Measurements from ENCODE around the gene ARSI. TPM values are rescaled to one million over a fixed set of nuclear protein-coding genes. Genes with fewer than 3 reads are reported as not detected.

Gene ARSI
- polyA plus RNA-seq, 2 of the 4 experiments (the other 2 are of a cell fraction), result 2.9 to 22.0 TPM

DNA sequence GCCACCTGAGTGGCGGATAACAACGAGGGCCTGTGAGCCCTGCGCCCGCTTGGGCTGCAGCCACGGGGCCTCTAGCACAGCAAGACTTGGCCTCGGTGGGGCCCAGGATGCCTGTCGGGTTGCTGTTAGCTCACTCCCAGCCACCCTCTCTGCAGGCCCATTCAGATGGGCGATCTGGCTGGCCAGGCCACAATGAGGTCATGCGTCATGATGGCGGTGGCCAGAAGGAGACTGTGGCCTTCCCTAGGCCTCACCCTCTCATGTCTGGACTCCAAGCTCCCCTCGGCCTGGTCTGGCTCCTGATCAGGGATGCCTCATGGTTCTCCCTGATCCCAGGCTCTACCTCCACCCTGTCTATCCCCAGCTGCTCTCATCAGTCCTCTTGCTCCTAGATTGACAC, 35.8 kb upstream of the ARSI start:
- POLR2A ChIA-PET, result no interaction called here

DNA sequence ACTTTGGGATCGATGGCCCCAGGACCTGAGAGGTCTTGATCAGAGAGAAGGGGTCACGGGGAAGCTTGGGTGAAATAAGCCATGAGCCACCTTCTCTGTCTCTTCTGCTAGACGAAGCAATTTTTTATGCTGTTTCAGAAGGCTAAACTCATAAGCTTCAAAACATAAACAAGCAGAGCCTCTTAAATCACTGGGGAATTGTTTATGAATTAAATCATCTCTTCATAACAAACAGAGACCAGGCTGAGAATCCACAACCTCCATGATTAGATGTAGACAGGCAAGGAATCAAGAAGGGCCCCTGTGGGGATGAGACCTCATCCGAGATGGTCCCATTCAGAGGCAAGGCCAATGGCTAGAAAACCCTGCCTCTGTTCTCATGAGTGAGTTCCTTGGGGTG, 33.1 kb upstream of the ARSI start:
- H3K4me2 ChIP-seq, result no peak overlapping the region
- no peaks in the 10 kb centered on the region for H3K9me3 ChIP-seq
- no peak overlapping the region for H3K4me3 ChIP-seq
- POLR2A ChIA-PET, result interaction anchor here (1.3 kb wide), 1 partner anchor 19 kb away, joined by 3 read pairs; no protein-coding TSS in a partner anchor
- no peak for FAIRE-seq
- CTCF ChIA-PET, result interaction anchor here (0.8 to 8.5 kb wide), 5 partner anchors 10 to 23 kb away, joined by 3 to 58 read pairs (median 4); no protein-coding TSS in a partner anchor
- DNase-seq (ENCODE audit: low read depth in 1 of 2, low spot score in 1 of 2), result no peak
- TF ChIP-seq, protein P1, sequence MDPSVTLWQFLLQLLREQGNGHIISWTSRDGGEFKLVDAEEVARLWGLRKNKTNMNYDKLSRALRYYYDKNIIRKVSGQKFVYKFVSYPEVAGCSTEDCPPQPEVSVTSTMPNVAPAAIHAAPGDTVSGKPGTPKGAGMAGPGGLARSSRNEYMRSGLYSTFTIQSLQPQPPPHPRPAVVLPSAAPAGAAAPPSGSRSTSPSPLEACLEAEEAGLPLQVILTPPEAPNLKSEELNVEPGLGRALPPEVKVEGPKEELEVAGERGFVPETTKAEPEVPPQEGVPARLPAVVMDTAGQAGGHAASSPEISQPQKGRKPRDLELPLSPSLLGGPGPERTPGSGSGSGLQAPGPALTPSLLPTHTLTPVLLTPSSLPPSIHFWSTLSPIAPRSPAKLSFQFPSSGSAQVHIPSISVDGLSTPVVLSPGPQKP (IDR thresholded peaks at IDR 0.05; ENCODE audit: low read depth, low read length), result no peak
- TF ChIP-seq, protein P2, sequence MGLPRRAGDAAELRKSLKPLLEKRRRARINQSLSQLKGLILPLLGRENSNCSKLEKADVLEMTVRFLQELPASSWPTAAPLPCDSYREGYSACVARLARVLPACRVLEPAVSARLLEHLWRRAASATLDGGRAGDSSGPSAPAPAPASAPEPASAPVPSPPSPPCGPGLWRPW (IDR thresholded peaks at IDR 0.05), result no peak
- H3K4me1 ChIP-seq, result no peaks in the 10 kb centered on the region
- WGBS (ENCODE audit: missing lambda C conversion rate), result 69% methylated on average over 4 of the region's 4 CpGs
- H3K27ac ChIP-seq, result no peak overlapping the region
- no peak for ATAC-seq

More for the DNA sequence above, 35.8 kb upstream of the ARSI start:
- no peak for ATAC-seq
- DNase-seq (ENCODE audit: low read depth in 1 of 2, low spot score in 1 of 2), result no peak
- no peak for FAIRE-seq
- CTCF ChIA-PET, result interaction anchor here (1.4 to 5.7 kb wide), 4 partner anchors 12 to 121 kb away, joined by 3 to 56 read pairs (median 6); no protein-coding TSS in a partner anchor
- Histone ChIP-seq H3K9me3 (no peaks in the 10 kb centered on the region), H3K4me1 (no peaks in the 10 kb centered on the region), H3K27ac (no peak overlapping the region), H3K4me3 (no peak overlapping the region), H3K4me2 (no peak overlapping the region)
- WGBS (ENCODE audit: missing lambda C conversion rate), result 81% methylated on average over 11 of the region's 11 CpGs
- TF ChIP-seq, protein P3, sequence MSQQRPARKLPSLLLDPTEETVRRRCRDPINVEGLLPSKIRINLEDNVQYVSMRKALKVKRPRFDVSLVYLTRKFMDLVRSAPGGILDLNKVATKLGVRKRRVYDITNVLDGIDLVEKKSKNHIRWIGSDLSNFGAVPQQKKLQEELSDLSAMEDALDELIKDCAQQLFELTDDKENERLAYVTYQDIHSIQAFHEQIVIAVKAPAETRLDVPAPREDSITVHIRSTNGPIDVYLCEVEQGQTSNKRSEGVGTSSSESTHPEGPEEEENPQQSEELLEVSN (IDR thresholded peaks at IDR 0.05; ENCODE audit: borderline replicate concordance, low read depth), result no peak
- TF ChIP-seq CBX8 (IDR thresholded peaks at IDR 0.05) (no peak), FOSL2 (IDR thresholded peaks at IDR 0.05) (no peak), FOSL2 (CRISPR knock-in tag; IDR thresholded peaks at IDR 0.05) (no peak)

DNA sequence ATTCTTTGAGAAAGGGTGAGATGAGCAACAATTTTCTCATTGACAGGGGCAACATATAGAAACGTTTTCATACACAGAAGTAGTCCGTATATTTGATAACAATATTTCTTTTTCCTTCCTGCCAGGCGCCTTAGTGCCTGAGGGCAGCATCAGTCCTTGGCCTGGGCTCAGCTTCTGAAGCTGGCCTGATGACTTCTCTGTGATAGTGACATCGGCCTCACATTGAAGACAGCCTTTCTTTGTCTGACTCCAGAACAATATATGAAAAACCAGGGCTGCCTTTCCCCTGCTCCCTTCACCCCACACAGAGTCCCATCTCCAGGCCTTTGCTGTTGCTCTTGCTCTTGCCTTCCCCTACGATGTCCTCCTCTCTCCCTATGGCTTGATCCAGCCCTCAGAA, 30.7 kb upstream of the ARSI start:
- TF ChIP-seq ESRRA (IDR thresholded peaks at IDR 0.05; ENCODE audit: borderline replicate concordance, low read length) (no peak), FOSL2 (IDR thresholded peaks at IDR 0.05) (no peak), FOSL2 (CRISPR knock-in tag; IDR thresholded peaks at IDR 0.05) (no peak), ZC3H11A (IDR thresholded peaks at IDR 0.05) (no peak), ZSCAN20 (CRISPR knock-in tag; IDR thresholded peaks at IDR 0.05) (no peak), BHLHE40 (IDR thresholded peaks at IDR 0.05; ENCODE audit: low read depth, low read length) (no peak), NFE2L2 (conservative IDR thresholded peaks at IDR 0.05; ENCODE audit: low read length) (no peak), FOSB (CRISPR knock-in tag; IDR thresholded peaks at IDR 0.05) (no peak), CEBPB (IDR thresholded peaks at IDR 0.05) (no peak), FOXS1 (CRISPR knock-in tag; IDR thresholded peaks at IDR 0.05) (no peak), TFCP2L1 (CRISPR knock-in tag; IDR thresholded peaks at IDR 0.05) (no peak), EHMT2 (IDR thresholded peaks at IDR 0.05; ENCODE audit: low read depth) (no peak)
- TF ChIP-seq, protein P4, sequence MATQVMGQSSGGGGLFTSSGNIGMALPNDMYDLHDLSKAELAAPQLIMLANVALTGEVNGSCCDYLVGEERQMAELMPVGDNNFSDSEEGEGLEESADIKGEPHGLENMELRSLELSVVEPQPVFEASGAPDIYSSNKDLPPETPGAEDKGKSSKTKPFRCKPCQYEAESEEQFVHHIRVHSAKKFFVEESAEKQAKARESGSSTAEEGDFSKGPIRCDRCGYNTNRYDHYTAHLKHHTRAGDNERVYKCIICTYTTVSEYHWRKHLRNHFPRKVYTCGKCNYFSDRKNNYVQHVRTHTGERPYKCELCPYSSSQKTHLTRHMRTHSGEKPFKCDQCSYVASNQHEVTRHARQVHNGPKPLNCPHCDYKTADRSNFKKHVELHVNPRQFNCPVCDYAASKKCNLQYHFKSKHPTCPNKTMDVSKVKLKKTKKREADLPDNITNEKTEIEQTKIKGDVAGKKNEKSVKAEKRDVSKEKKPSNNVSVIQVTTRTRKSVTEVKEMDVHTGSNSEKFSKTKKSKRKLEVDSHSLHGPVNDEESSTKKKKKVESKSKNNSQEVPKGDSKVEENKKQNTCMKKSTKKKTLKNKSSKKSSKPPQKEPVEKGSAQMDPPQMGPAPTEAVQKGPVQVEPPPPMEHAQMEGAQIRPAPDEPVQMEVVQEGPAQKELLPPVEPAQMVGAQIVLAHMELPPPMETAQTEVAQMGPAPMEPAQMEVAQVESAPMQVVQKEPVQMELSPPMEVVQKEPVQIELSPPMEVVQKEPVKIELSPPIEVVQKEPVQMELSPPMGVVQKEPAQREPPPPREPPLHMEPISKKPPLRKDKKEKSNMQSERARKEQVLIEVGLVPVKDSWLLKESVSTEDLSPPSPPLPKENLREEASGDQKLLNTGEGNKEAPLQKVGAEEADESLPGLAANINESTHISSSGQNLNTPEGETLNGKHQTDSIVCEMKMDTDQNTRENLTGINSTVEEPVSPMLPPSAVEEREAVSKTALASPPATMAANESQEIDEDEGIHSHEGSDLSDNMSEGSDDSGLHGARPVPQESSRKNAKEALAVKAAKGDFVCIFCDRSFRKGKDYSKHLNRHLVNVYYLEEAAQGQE (IDR thresholded peaks at IDR 0.05), result no peak
- TF ChIP-seq, protein P3 (IDR thresholded peaks at IDR 0.05; ENCODE audit: borderline replicate concordance, low read depth), result no peak
- H3K27ac ChIP-seq, result no peak overlapping the region
- H3K4me1 ChIP-seq, result no peaks in the 10 kb centered on the region
- DNase-seq (ENCODE audit: low read depth in 1 of 2, low spot score in 1 of 2) (no peak), ATAC-seq (no peak), FAIRE-seq (no peak)
- no peak overlapping the region for H3K4me2 ChIP-seq
- CTCF ChIA-PET, result interaction anchor here (1.2 to 8.5 kb wide), 2 partner anchors 17 to 61 kb away, joined by 3 to 58 read pairs; no protein-coding TSS in a partner anchor
- H3K4me3 ChIP-seq, result no peak overlapping the region
- POLR2A ChIA-PET, result no interaction called here
- 62% methylated on average over 5 of the region's 5 CpGs for WGBS (ENCODE audit: missing lambda C conversion rate)
- H3K9me3 ChIP-seq, result no peaks in the 10 kb centered on the region
